NCI-H510A treated with DMSO at 0.1 percent for 48 hours (cell line): Measurements from ENCODE around the gene CIB2.
"Not testable (repeated sequence)": the region's sequence is repeated elsewhere in the genome, so short reads cannot be mapped to it uniquely, and the experiment has no call there.

Source experiments
- DNase-seq: peaks from one replicate; lab custom pipeline; 2025; lab: John Stamatoyannopoulos, UW

The CIB2 gene

DNA sequence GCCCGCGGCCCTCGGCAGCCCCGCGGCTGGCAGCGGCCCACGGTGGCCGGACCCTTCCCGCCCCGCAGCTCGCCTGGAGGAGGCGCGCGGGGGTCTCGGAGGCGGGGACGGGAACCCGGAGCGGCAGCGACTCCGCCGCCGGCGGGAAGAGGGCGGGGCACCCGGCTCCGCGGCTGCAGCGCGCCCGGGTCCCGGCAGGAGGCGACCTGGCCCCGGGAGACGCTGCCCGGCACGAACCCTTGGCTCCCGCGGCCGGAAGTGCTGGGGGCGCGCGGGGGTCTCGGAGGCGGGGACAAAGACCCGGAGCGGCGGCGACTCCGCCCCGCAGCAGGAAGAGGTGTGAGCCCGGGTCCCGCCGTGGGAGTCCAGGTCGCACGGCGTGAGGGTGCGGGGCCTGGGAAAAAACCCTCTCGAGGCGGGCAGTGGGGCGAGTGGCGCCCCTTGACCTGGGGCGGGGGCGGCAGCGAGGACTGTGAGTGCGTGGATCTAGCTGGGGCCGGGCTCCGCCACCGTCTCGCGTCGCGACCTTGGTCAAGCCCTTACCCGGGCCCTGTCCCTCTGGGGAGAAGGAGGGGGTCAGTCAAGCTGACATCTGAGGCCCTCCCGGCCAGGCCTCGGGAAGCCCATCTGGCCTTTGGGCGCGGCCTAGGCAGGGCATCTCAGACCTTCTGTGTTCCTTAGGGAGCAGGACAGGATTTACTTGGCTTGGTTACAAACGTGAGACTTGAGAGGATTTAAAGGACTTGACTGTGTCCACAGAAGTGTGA, at the start of gene CIB2:
TSS of gene CIB2 (minus strand) at position 151 of the 767 bp plus-strand sequence. CDS start 230 bp downstream, outside the sequence.
- DNase-seq: peak; percentile 53

- no peak for DNase-seq
Observed at GRCh38 chr15:78179906-78180305, 48.7 kb upstream of the CIB2 start.

DNA sequence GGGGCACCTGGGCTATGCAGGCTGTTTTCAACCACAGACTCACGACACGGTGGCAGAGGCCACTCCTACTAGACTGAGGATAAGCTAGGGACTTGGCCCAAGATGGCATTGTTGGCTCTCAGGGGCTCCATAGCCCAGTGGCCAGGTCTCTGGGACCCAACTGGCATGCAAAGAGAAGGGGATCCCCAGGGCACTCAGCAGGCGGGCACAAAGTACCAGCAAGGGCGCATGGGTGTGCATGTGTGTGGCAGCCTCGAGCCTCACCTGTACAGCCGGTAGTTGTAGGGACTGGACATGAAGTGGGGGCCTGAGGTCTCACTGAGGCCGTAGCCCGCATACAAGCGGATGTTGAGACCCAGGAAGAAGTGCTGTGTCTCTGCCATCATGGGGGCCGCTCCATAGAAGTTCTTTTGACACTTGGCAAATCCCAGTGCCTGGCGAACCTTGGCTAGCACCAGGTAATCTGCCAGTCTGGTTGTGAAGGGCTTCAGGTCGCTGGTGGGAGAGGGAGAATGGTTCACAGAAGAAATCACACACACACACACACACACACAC, 48.1 kb upstream of the CIB2 start:
- no peak for DNase-seq

DNA sequence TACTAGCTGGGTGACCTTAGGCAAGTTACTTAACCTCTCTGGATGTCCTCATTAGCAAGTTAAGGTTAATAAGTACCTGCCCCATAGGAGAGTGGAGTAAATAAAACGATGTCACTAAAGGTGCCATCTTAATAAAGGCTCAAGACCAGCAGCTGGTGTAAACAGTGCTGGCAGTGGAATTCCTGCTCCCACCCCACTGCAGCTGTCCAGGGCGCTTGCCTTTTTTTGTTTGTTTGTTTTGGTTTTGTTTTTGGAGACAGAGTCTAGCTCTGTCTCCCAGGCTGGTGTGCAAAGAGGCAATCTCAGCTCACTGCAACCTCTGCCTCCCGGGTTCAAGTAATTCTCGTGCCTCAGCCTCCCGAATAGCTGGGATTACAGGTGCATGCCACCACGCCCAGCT, 46.8 kb upstream of the CIB2 start:
- no peak for DNase-seq

DNA sequence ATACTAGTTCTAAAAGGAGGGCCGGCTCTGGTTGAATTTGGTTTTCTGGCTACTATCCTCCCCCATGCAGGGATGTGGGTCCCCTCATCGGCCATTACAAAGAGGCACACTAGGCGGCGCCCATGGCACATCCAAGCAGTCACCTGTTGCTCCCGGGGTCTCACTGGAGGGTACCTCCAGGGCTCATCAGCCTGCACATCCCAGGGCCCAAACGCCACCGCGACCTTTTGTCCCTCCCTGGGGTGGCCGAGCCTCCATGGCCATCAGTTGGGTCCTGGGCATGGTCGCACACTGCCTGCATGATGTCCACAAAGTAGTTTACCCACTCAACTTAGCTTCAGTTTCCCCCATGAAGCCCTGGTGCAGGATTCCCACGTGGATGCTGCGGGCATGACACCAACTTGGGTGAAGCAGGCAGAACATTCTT, 46.2 kb upstream of the CIB2 start:
- DNase-seq: peak; percentile 9

GRCh38 chr15:78175330-78175729, 44.1 kb upstream of the CIB2 start:
- DNase-seq: no peak

GRCh38 chr15:78174401-78174800, 43.2 kb upstream of the CIB2 start:
- no peak for DNase-seq

- no peak for DNase-seq
Observed at GRCh38 chr15:78171864-78172472, 40.7 kb upstream of the CIB2 start.

DNA sequence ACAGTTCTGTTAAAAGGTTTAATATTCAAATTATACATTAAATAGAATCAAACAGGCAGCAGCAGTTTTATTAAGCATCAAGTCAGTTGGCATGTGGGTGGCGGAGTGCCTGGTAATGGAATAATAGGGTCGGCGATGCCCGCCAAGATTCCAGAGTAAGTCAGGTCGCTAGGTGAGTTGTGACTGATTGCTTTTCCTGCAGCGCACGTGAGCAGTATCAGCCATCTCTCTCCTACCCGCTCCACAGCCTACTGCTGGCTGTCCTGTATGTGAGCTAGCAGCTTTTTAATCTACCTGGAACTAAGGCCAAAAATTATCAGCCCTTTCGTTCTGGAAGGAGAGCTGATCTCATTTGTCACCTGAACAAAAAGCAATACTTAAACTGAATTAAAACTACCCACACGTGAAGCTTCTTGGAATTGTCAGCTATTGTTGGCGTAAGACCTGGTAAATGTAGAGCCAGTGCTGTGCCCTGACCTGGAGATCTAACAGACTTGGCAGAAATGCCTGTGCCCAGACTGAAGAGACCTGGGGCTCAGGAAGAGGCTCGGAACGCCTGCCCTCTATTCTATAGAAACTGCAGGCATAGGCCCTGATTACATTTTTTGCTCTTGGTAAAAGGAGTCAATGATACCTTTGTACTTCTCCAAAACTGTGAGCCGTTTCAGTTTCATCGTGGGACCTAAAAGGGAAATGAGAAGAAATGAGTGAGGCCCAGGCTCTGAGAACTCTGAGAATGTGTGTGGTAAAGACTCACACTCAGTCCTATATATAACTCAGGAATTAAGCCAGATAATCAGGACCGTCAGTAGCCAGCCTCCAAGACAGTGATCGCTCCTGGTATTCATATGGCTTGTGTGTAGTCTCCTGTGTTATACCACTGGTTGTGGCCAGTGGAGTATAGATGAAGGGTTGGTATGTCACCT, 39.9 kb upstream of the CIB2 start:
- no peak for DNase-seq

DNA sequence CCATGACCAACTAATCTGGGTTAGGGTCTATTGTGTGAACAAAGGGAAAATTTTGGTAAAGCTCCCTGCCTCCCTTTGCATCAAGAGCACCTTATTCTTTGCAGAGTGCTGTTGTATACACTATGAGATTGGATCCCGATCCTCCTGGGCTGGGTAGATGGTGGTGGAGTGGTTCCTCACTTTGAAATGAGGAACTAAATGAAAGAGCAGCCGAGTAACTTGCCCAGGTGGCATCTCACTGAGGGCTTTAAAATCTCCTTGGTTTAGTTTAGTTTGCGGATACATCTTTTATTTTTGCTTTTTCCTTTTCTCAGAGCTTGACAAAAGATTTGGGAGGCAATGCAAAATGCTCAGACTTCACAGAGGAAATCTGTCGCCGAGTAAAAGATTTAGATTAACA, 37.4 kb upstream of the CIB2 start:
- no peak for DNase-seq

- no peak for DNase-seq
Observed at GRCh38 chr15:78167227-78167888, 36.1 kb upstream of the CIB2 start.

- no peak for DNase-seq
Observed at GRCh38 chr15:78164010-78164409, 32.8 kb upstream of the CIB2 start.

GRCh38 chr15:78162038-78162437, 30.8 kb upstream of the CIB2 start:
- no peak for DNase-seq

DNA sequence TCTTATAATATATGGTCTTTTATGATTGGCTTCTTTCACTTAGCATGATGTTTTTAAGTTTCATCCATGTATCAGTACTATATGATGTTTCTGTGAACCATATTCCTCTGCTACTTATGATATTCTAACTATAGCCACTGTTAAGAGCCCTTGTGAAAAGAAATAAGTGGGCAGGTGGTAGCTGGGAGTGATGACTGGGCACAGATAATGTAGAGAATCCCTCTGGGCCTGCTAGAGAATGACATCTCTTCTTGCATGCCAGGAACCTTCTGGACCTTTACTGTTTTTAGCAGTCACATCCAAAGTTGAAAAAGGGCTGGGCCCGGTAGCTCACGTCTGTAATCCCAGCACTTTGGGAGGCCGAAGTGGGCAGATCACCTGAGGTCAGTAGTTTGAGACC, 28.1 kb upstream of the CIB2 start:
- DNase-seq: peak; percentile 1

DNA sequence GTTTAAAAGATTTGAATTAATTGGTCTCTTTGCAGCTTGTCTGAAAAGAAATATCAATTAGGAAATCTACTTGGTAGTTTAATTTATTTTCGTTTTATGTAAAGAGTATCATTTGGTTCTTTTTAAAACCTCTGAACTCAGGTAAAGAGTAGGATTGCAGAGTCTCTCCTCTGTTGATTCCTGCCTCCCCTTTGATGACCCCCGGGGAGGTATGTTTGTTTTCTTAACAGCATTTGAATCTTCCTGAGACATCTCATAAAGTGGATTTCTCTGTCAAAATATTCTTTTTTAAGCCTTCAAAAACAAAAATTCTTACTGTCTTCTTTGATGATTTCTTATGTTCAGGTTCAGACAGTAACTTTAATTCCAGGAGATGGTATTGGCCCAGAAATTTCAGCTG, 26.0 kb upstream of the CIB2 start:
- DNase-seq: no peak

DNA sequence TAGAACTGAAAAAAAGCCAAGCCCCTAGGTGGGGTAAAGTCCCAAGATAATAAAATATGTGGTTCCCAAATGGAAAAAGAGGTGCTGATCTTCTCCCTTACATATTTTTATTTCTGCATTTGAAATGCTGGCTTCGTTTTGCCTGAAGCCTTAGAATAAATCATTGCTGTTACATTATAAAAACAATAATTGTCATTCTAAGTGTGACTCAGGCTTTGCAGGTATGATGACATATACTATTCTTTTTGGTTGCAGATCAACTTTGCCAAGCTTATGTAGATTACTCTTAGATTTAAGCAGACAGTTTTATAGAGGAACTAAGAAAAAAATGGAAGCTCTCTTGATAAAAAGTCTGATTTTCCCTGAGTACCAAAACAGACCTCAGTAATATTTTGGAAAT, 25.4 kb upstream of the CIB2 start:
- no peak for DNase-seq

- DNase-seq: no peak
Observed at GRCh38 chr15:78155355-78155939, 24.2 kb upstream of the CIB2 start.

GRCh38 chr15:78154955-78155354, 23.7 kb upstream of the CIB2 start:
- no peak for DNase-seq

- not testable (repeated sequence) for DNase-seq
Observed at GRCh38 chr15:78151075-78151474, 19.8 kb upstream of the CIB2 start.

DNA sequence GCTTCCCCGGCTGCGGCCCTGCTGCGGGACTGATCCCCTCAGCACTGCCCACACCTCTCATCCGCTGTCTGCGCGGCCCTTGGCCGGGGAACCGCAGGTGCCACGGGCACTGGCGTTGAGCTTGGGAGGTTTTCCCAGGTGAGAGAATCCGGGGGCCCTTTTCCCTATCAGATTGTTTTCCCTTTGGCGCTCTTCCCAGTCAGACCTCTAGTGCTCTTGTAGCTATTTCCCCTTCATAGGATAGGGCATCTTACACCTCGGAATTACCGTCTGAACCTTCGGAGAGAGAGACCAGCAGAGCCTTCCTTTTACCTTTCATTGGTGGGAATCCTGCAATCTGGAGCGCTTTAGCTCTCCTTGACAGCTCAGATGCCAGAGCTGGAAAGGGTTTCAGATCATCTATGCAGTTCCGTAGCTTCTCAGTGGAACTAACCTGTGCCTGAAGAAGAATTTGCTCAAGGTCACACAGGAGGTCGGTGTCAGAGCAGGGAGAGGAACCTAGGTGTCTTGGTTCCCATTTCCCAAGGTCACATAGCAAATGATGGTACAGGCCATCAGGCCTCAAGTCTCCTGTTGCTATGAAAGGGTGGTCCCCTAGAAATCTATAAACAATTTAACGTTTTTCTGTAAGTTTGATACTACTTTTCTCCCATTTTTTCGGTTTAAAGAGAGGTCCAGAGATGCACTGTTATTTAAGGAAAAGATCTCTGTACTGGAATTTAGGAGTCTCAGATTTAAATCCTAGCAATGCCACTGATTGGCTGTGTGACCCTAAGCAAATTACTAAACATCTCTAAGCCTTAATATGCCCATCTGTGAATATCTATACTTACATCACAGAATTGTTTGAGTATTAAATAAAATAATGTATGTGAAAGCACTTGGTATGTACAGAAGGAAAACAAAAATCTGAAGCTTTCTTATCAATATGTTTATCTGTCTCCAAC, 18.8 kb upstream of the CIB2 start:
- DNase-seq: peak; percentile 29
